Ectodermal cell (in vitro differentiated cells): ENCODE results near the gene CTSF.
A peak's percentile ranks its signal among the peaks of the same experiment; 100 is the strongest.
"Not testable (repeated sequence)": the region's sequence is repeated elsewhere in the genome, so short reads cannot be mapped to it uniquely, and the experiment has no call there.

Experiments used
- H3K27ac ChIP-seq: 2 replicates; pipeline ENCODE4 v1.7.0; 2013; ENCODE audit warnings: mild to moderate bottlenecking, low read depth, low read length; ENCODE audit not compliant: insufficient read depth, poor library complexity, severe bottlenecking
- H3K27me3 ChIP-seq: 2 replicates; pipeline ENCODE4 v1.7.0; 2013; ENCODE audit warnings: mild to moderate bottlenecking, low read length; ENCODE audit not compliant: insufficient read depth, control insufficient read depth, poor library complexity, severe bottlenecking
- H3K36me3 ChIP-seq: one replicate; pipeline ENCODE4 v1.7.0; 2013; ENCODE audit warnings: low read length; ENCODE audit not compliant: control insufficient read depth, insufficient read depth
- H3K4me1 ChIP-seq: one replicate; pipeline ENCODE4 v1.7.0; 2013; ENCODE audit warnings: low read length; ENCODE audit not compliant: control insufficient read depth, insufficient read depth
- H3K4me3 ChIP-seq: 2 replicates; pipeline ENCODE4 v1.7.0; 2013; ENCODE audit warnings: low read depth, low read length, control low read depth; ENCODE audit not compliant: insufficient read depth
- H3K9me3 ChIP-seq: 2 replicates; pipeline ENCODE4 v1.7.0; 2013; ENCODE audit warnings: mild to moderate bottlenecking, low read length, moderate library complexity; ENCODE audit not compliant: control insufficient read depth
- WGBS, 2 experiments: methylation state at CpG; one replicate each; pipeline ENCODE4 v1.1.7; 2013; ENCODE audit warnings: missing lambda C conversion rate in 2 of 2; 5-methylcytosine and 5-hydroxymethylcytosine counted together

The CTSF gene

GRCh38 chr11:66546966-66547661, 21.3 kb downstream of the CTSF start:
- Histone ChIP-seq H3K4me1 (peaks cover 22% of the 10 kb centered on the region), H3K9me3 (no peaks in the 10 kb centered on the region), H3K4me3 (peak overlapping the region; percentile 81), H3K27ac (peak overlapping the region; percentile 58), H3K36me3 (no peaks in the 10 kb centered on the region), H3K27me3 (no peaks in the 10 kb centered on the region)
- 15 to 20% methylated on average over 18 of the region's 18 CpGs for WGBS, 2 experiments

DNA sequence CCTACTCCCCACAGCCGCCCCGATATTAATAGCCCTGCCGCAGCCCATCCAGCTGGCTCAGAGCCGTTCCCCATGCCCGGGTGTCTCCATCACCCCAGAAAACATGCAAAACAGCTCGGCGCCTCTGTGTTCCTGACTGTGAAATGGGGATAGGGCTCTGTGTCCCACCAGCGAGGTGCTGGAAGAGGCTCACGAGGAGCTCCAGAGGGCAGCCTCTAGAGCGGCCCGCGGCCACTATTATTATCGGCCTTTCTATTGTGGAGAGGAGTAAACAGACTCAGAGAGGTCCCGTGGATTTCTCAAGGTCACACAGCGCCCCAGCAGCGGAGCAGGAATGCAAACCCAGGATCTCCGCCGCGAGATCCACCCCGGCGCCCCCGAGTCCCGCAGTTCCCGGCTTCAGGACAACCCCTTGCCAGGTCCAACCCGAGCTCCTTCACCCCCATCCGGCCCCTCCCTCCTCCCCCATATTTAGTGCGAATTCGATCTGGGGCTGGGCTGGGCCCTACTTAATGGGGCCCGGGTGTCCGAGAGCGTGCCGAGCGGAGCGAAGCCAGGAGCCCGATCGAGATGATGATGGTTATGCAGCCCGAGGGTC, 21.9 kb downstream of the CTSF start, which contains the start of gene ACTN3:
Gene ACTN3 (plus strand): TSS at position 536 of the 598 bp plus-strand sequence. CDS start 35 bp downstream, at position 571.
- Histone ChIP-seq H3K36me3 (no peaks in the 10 kb centered on the region), H3K27me3 (no peaks in the 10 kb centered on the region), H3K27ac (peak within 1 kb of the TSS; percentile 58), H3K9me3 (no peaks in the 10 kb centered on the region), H3K4me1 (peaks cover 22% of the 10 kb centered on the region), H3K4me3 (peak within 1 kb of the TSS; percentile 81)
- 2 to 3% methylated on average over 37 of the region's 37 CpGs for WGBS, 2 experiments

DNA sequence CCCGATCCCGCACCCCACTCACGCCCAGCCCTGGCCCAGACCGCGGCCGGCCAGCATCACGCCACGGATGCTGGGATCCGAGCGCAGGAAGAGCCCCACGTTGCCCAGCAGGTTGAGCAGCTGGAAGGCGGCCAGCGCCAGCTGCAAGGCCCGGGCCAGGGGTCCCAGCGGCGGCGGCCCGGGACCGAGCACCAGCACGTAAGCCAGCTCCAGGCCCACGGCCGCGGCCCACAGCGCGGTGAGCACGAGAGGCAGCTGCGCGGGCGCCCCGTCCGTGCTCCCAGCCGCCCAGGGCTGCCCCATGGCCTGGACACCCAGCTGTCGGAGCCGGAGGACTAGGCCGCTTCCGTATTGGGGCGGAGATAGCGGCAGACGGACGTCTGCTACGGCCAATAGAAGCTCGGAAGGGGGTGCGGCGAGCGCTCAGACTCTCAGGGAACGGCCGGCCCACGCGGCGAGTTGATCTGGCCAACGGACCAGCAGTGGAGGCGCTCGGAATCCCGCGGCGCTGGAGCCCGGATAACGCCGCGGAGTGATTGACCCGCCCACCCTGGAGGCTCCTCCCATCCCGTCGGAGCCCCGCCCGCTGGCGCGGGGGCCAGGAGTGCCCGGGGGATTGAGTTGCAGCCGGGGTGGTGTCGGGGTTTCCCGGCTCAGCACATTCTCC, 22.6 kb downstream of the CTSF start, which contains the start of gene ZDHHC24:
Gene ZDHHC24 (minus strand): TSS at position 348 of the 667 bp plus-strand sequence. CDS start 45 bp downstream, at position 303.
- no peaks in the 10 kb centered on the region for H3K9me3 ChIP-seq
- H3K27ac ChIP-seq: peak within 1 kb of the TSS; percentile 58
- H3K36me3 ChIP-seq: no peaks in the 10 kb centered on the region
- WGBS, 2 experiments: 1% methylated on average over 71 of the region's 71 CpGs
- peaks cover 22% of the 10 kb centered on the region for H3K4me1 ChIP-seq
- peak within 1 kb of the TSS; percentile 81 for H3K4me3 ChIP-seq
- no peaks in the 10 kb centered on the region for H3K27me3 ChIP-seq

DNA sequence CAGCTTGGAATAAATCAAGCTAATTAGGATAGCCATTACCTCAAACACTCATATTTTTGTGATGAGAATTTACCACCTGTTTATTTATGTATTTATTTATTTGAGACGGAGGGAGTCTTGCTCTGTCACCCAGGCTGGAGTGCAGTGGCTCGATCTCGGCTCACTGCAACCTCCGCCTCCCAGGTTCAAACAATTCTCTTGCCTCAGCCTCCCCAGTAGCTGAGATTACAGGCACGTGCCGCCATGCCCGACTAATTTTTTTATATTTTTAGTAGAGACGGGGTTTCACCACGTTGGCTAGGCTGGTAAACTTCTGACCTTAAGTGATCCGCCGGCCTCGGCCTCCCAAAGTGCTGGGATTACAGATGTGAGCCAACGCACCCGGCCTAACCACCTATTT, 23.5 kb downstream of the CTSF start:
- H3K36me3 ChIP-seq, H3K27me3 ChIP-seq, H3K9me3 ChIP-seq, H3K27ac ChIP-seq: not testable (repeated sequence)
- H3K4me1 ChIP-seq: peaks cover 22% of the 10 kb centered on the region
- H3K4me3 ChIP-seq: peak overlapping the region; percentile 81
- WGBS, 2 experiments: 85 to 87% methylated on average over 14 of the region's 14 CpGs

GRCh38 chr11:66543263-66544107, 24.9 kb downstream of the CTSF start:
- Histone ChIP-seq H3K9me3 (no peaks in the 10 kb centered on the region), H3K4me1 (peaks cover 20% of the 10 kb centered on the region), H3K27ac (no peak overlapping the region), H3K36me3 (no peaks in the 10 kb centered on the region), H3K27me3 (no peaks in the 10 kb centered on the region), H3K4me3 (no peak overlapping the region)
- 72% methylated on average over 26 of the region's 26 CpGs for WGBS, 2 experiments

DNA sequence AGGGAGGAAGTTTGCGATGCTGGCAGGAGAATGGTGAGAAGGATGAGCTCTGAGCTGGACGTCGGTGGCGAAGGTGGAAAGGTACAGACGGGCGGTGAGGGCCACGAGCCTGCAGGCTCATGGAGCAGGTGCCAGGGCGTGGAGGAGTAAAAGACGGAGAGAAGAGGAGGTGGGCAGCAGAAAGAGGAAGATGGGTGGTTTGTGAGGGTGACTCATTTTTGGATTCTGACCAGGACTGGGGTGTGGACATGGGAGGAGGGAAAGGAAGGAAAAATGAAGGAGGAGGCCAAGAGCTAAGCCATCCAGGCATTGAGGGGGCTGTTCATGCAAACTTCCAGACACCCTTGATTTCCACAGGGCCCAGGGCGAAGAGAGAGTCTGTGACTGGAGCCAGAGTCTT, 26.0 kb downstream of the CTSF start:
- no peak overlapping the region for H3K4me3 ChIP-seq
- no peak overlapping the region for H3K27ac ChIP-seq
- H3K27me3 ChIP-seq: no peaks in the 10 kb centered on the region
- no peaks in the 10 kb centered on the region for H3K36me3 ChIP-seq
- H3K4me1 ChIP-seq: peaks cover 10% of the 10 kb centered on the region
- H3K9me3 ChIP-seq: no peaks in the 10 kb centered on the region
- WGBS, 2 experiments: 95 to 96% methylated on average over 10 of the region's 10 CpGs

DNA sequence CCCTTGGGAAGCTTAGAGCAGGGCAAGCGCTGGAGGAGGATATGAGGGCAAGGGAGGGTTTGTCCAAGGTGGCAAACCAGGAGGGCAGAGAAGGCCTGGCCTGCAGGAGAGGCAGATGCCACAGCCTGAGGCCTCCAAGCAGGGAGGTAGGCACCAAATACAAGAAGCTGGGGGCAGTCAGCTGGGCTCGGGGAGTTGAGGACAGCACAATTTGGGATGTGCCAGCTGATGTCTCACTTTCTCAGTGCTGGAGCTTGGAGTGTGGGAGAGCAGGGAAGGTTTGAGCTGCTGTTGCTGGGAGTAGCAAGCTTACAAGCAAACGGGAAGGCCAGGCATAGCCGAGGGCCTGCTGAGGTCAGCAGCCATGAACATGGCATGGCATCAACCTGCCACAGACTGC, 26.5 kb downstream of the CTSF start:
- WGBS, 2 experiments: 90% methylated on average over 4 of the region's 4 CpGs
- H3K36me3 ChIP-seq: no peaks in the 10 kb centered on the region
- H3K27me3 ChIP-seq: no peaks in the 10 kb centered on the region

GRCh38 chr11:66540598-66540997, 27.8 kb downstream of the CTSF start:
- H3K27me3 ChIP-seq, H3K36me3 ChIP-seq, H3K9me3 ChIP-seq, H3K27ac ChIP-seq, H3K4me3 ChIP-seq, H3K4me1 ChIP-seq: not testable (repeated sequence)
- WGBS, 2 experiments: 91 to 96% methylated on average over 8 of the region's 8 CpGs

More for the DNA sequence above, 26.5 kb downstream of the CTSF start:
- no peak overlapping the region for H3K27ac ChIP-seq
- peaks cover 6% of the 10 kb centered on the region for H3K4me1 ChIP-seq
- no peak overlapping the region for H3K4me3 ChIP-seq
- H3K9me3 ChIP-seq: no peaks in the 10 kb centered on the region

DNA sequence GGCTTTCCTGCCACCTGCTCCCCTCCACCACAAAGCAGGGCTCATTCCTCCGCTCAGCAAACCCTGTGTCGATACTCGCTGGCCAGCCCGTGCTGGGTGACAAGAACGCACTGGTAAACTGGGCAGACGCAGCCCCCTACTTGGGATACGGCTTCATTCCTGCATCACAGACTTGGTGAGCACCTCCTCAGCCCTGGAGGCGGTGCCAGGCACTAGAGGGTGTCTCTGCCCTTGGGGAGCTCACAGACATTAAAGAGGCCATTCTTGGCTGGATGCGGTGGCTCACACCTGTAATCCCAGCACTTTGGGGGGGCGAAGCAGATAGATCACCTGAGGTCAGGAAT, 28.6 kb downstream of the CTSF start:
- Histone ChIP-seq H3K27ac (no peak overlapping the region), H3K9me3 (no peaks in the 10 kb centered on the region), H3K27me3 (no peaks in the 10 kb centered on the region), H3K36me3 (peaks cover 8% of the 10 kb centered on the region), H3K4me1 (peaks cover 6% of the 10 kb centered on the region), H3K4me3 (no peak overlapping the region)
- whole genome bisulfite sequencing, 2 experiments: 91 to 92% methylated on average over 10 of the region's 10 CpGs
